ENCODE results near the gene SLC49A4. TPM values are rescaled to one million over a fixed set of nuclear protein-coding genes. Genes with fewer than 3 reads are reported as not detected.

Gene SLC49A4
- total RNA-seq, 1 experiment from 2014 or later, result 14.1 TPM

- Histone ChIP-seq H3K27ac (ENCODE audit: low read depth, low read length, poor library complexity, severe bottlenecking) (no peak overlapping the region), H3K36me3 (ENCODE audit: insufficient read depth, low read length, poor library complexity, severe bottlenecking) (no peaks in the 10 kb centered on the region), H3K27me3 (replicated peaks; ENCODE audit: insufficient read depth, low read depth, low read length, poor library complexity) (peaks cover 4% of the 10 kb centered on the region), H3K9me3 (ENCODE audit: low read depth, low read length, poor library complexity, severe bottlenecking) (no peaks in the 10 kb centered on the region), H3K4me1 (ENCODE audit: insufficient read depth, low read length, poor library complexity, severe bottlenecking) (no peaks in the 10 kb centered on the region), H3K4me3 (ENCODE audit: low read depth, low read length, poor library complexity, severe bottlenecking) (no peak overlapping the region)
- CTCF ChIA-PET, result no interaction called here
- no peak for DNase-seq (ENCODE audit: low spot score)
- POLR2A ChIA-PET (ENCODE audit: low non-redundant PET), result no interaction called here
- intact Hi-C loops (cut with micrococcal nuclease; ENCODE audit: unreplicated experiment), result no loop called here
- BruUV-seq (replicated peaks), result no TSS peak
- TF ChIP-seq CTCF (conservative IDR thresholded peaks at IDR 0.05; ENCODE audit: low read depth, low read length) (no peak), EZH2 (IDR thresholded peaks at IDR 0.05; ENCODE audit: borderline replicate concordance, low read depth, low read length, poor library complexity, severe bottlenecking) (no peak)
Observed at GRCh38 chr3:122911901-122912300, 117.0 kb downstream of the SLC49A4 start.

GRCh38 chr3:122912772-122913538 is 118.1 kb downstream of the SLC49A4 start:
- Histone ChIP-seq H3K4me1 (ENCODE audit: insufficient read depth, low read length, poor library complexity, severe bottlenecking) (no peaks in the 10 kb centered on the region), H3K27ac (ENCODE audit: low read depth, low read length, poor library complexity, severe bottlenecking) (no peak overlapping the region), H3K4me3 (ENCODE audit: low read depth, low read length, poor library complexity, severe bottlenecking) (no peak overlapping the region), H3K9me3 (ENCODE audit: low read depth, low read length, poor library complexity, severe bottlenecking) (no peaks in the 10 kb centered on the region), H3K27me3 (replicated peaks; ENCODE audit: insufficient read depth, low read depth, low read length, poor library complexity) (peaks cover 11% of the 10 kb centered on the region), H3K36me3 (ENCODE audit: insufficient read depth, low read length, poor library complexity, severe bottlenecking) (no peaks in the 10 kb centered on the region)
- ChIA-PET CTCF (no interaction called here), POLR2A (ENCODE audit: low non-redundant PET) (no interaction called here)
- BruUV-seq (replicated peaks), result no TSS peak
- intact Hi-C loops (cut with micrococcal nuclease; ENCODE audit: unreplicated experiment), result no loop called here
- no peak for DNase-seq (ENCODE audit: low spot score)
- no peak for TF ChIP-seq CTCF (conservative IDR thresholded peaks at IDR 0.05; ENCODE audit: low read depth, low read length)
- TF ChIP-seq EZH2 (IDR thresholded peaks at IDR 0.05; ENCODE audit: borderline replicate concordance, low read depth, low read length, poor library complexity, severe bottlenecking), result no peak

- H3K36me3 ChIP-seq (ENCODE audit: insufficient read depth, low read length, poor library complexity, severe bottlenecking), result no peaks in the 10 kb centered on the region
- POLR2A ChIA-PET (ENCODE audit: low non-redundant PET), result no interaction called here
- intact Hi-C loops (cut with micrococcal nuclease; ENCODE audit: unreplicated experiment), result no loop called here
- no peak for DNase-seq (ENCODE audit: low spot score)
- H3K4me3 ChIP-seq (ENCODE audit: low read depth, low read length, poor library complexity, severe bottlenecking), result no peak overlapping the region
- H3K9me3 ChIP-seq (ENCODE audit: low read depth, low read length, poor library complexity, severe bottlenecking), result no peaks in the 10 kb centered on the region
- TF ChIP-seq CTCF (conservative IDR thresholded peaks at IDR 0.05; ENCODE audit: low read depth, low read length) (no peak), EZH2 (IDR thresholded peaks at IDR 0.05; ENCODE audit: borderline replicate concordance, low read depth, low read length, poor library complexity, severe bottlenecking) (no peak)
- CTCF ChIA-PET, result no interaction called here
- BruUV-seq (replicated peaks), result no TSS peak
- no peak overlapping the region for H3K27ac ChIP-seq (ENCODE audit: low read depth, low read length, poor library complexity, severe bottlenecking)
- no peaks in the 10 kb centered on the region for H3K4me1 ChIP-seq (ENCODE audit: insufficient read depth, low read length, poor library complexity, severe bottlenecking)
- peaks cover 17% of the 10 kb centered on the region for H3K27me3 ChIP-seq (replicated peaks; ENCODE audit: insufficient read depth, low read depth, low read length, poor library complexity)
Observed at GRCh38 chr3:122913539-122914100, 118.8 kb downstream of the SLC49A4 start.
